Esophagus squamous epithelium (tissue), 5 donors: Measurements from ENCODE around the gene MRPL16. TPM values are rescaled to one million over a fixed set of nuclear protein-coding genes. Genes with fewer than 3 reads are reported as not detected.
"Not testable (repeated sequence)": the region's sequence is repeated elsewhere in the genome, so short reads cannot be mapped to it uniquely, and the experiment has no call there.

Experiments
- DNase-seq: peaks from one replicate; lab custom pipeline; 2025; lab: John Stamatoyannopoulos, UW
- H3K27ac ChIP-seq, 4 donors: fragments of 200-600 bp; sonication (generic); one replicate each; pipeline ENCODE4 v1.5.1; 2016 to 2019; ENCODE audit warnings: mild to moderate bottlenecking in 1 of 4
- H3K27me3 ChIP-seq, 4 donors: fragments of 200-600 bp; sonication (generic); 1 replicate in 3 of 4; 2 replicates in 1 of 4; pipeline versions ENCODE4 v1.5.1 to v1.6.0; 2017 to 2021; ENCODE audit warnings: antibody characterized with exemption in 1 of 4
- H3K36me3 ChIP-seq, 3 donors: fragments of 200-600 bp; sonication (generic); one replicate each; pipeline ENCODE4 v1.5.1; 2016 to 2019
- H3K4me1 ChIP-seq, 3 donors: fragments of 200-600 bp; sonication (generic); one replicate each; pipeline ENCODE4 v1.5.1; 2017 to 2019
- H3K4me3 ChIP-seq, 4 donors: fragments of 200-600 bp; sonication (generic); 1 replicate in 3 of 4; 2 replicates in 1 of 4; pipeline ENCODE4 v1.5.1; 2016 to 2019; ENCODE audit warnings: mild to moderate bottlenecking in 2 of 4, moderate library complexity in 1 of 4
- H3K9me3 ChIP-seq, 3 donors: fragments of 200-600 bp; sonication (generic); one replicate each; pipeline ENCODE4 v1.5.1; 2016 to 2019
- POLR2A ChIP-seq, 4 donors: fragments of 450-650 bp; IDR thresholded peaks; one replicate each; pipeline ENCODE4 v1.6.1; 2017; ENCODE audit warnings: antibody characterized with exemption in 4 of 4, mild to moderate bottlenecking in 4 of 4, moderate library complexity in 3 of 4
- WGBS, 2 donors: methylation state at CpG; one replicate each; pipeline ENCODE4 v1.1.5; 2018; 5-methylcytosine and 5-hydroxymethylcytosine counted together
- intact Hi-C: fragments of 100-400 bp; cut with DNase I; formaldehyde crosslinking; loops from one replicate; pipeline ENCODE4 v1.15.0; 2022
- total RNA-seq, 4 donors: library from RNA; depleted of rRNA; stranded (reverse); fragments of >200 nt; gene quantifications; one replicate each; pipeline ENCODE4 v1.1.0, GENCODE V29; 2016
- TF ChIP-seq, protein P1 (sequence below), 6 experiments: fragments of 450-650 bp in 4 of 6; fragments of 200-600 bp in 2 of 6; sonication (generic) in 2 of 6; IDR thresholded peaks; one replicate each; pipeline ENCODE4 v1.5.1; 2016 to 2019; ENCODE audit warnings: antibody characterized with exemption in 6 of 6, mild to moderate bottlenecking in 4 of 6, moderate library complexity in 4 of 6
- donor health status: DM: yes; HTN: yes; CAD: no.

MRPL16 gene
- total RNA-seq, 4 donors from 2014 or later, result 31.4 to 41.6 (median 40.3) TPM

DNA sequence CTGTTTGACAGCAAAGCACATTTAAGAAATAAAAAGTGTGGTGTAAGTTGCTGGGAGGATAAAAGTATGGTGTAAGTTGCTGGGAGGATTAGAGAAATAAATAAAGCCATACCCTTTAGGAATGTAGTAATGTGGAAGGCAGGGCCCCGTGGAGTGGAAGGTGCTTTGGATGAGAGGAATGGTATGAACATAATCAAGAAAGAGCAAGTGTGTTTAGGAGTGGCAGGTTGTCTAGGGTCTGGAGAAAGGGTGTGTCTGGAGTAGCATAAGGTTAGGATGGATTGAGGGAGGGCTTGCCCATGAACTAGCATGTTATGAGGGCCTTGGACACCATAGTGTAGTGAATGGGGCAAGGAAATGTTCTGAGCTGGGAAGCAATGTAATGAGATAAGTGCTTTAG lies 18.1 kb downstream of the MRPL16 start:
- Histone ChIP-seq H3K9me3 (no peaks in the 10 kb centered on the region), H3K36me3 (peaks cover 11 to 100% (median 23%) of the 10 kb centered on the region in 3 donors), H3K27me3 (no peaks in the 10 kb centered on the region), H3K4me3 (no peak overlapping the region), H3K4me1 (peaks cover 0 to 3% (median 0%) of the 10 kb centered on the region in 3 donors), H3K27ac (no peak overlapping the region)
- TF ChIP-seq POLR2A (IDR thresholded peaks at IDR 0.05), result no peak
- TF ChIP-seq, protein P1, sequence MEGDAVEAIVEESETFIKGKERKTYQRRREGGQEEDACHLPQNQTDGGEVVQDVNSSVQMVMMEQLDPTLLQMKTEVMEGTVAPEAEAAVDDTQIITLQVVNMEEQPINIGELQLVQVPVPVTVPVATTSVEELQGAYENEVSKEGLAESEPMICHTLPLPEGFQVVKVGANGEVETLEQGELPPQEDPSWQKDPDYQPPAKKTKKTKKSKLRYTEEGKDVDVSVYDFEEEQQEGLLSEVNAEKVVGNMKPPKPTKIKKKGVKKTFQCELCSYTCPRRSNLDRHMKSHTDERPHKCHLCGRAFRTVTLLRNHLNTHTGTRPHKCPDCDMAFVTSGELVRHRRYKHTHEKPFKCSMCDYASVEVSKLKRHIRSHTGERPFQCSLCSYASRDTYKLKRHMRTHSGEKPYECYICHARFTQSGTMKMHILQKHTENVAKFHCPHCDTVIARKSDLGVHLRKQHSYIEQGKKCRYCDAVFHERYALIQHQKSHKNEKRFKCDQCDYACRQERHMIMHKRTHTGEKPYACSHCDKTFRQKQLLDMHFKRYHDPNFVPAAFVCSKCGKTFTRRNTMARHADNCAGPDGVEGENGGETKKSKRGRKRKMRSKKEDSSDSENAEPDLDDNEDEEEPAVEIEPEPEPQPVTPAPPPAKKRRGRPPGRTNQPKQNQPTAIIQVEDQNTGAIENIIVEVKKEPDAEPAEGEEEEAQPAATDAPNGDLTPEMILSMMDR (IDR thresholded peaks at IDR 0.05), result no peak
- 40 to 97% methylated on average over 1 of the region's 1 CpG for WGBS, 2 donors
- intact Hi-C loops, result no loop called here
- no peak for DNase-seq

DNA sequence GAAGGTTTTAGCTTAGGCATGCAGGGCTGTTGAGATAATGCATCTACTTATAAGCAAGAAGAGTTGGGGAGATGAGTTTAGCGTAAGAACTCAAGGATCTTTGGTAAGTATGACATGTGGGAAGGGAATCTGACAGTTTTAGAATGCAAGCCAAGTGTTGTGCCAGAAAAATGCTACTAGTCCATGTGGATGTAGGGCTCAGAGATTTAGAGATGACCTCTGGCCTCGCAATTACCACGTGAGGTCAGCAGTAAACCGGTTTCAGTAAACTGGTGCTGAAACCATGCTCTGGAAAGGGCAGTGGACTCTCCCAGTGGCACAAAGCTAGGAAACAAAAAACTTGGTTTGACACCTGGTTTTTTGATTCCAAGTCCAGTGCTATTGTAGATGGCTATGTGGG lies 18.9 kb downstream of the MRPL16 start:
- intact Hi-C loops, result no loop called here
- Histone ChIP-seq H3K36me3 (peaks cover 11 to 95% (median 23%) of the 10 kb centered on the region in 3 donors), H3K9me3 (no peaks in the 10 kb centered on the region), H3K27ac (no peak overlapping the region), H3K27me3 (no peaks in the 10 kb centered on the region), H3K4me1 (peaks cover 0 to 12% (median 6%) of the 10 kb centered on the region in 3 donors), H3K4me3 (no peak overlapping the region)
- TF ChIP-seq, protein P1 (IDR thresholded peaks at IDR 0.05), result no peak
- TF ChIP-seq POLR2A (IDR thresholded peaks at IDR 0.05), result no peak
- WGBS, 2 donors, result 90 to 92% methylated on average over 4 of the region's 4 CpGs
- no peak for DNase-seq

GRCh38 chr11:59787816-59788215 lies 22.8 kb downstream of the MRPL16 start:
- Histone ChIP-seq H3K9me3 (no peaks in the 10 kb centered on the region), H3K4me3 (no peak overlapping the region), H3K36me3 (peaks cover 0 to 65% (median 10%) of the 10 kb centered on the region in 3 donors), H3K27ac (peak overlapping the region in 1 of 4 donors; percentile 34), H3K4me1 (peaks cover 0 to 18% (median 9%) of the 10 kb centered on the region in 3 donors), H3K27me3 (no peaks in the 10 kb centered on the region)
- TF ChIP-seq, protein P1 (IDR thresholded peaks at IDR 0.05), result no peak
- no peak for TF ChIP-seq POLR2A (IDR thresholded peaks at IDR 0.05)
- WGBS, 2 donors, result 59 to 65% methylated on average over 3 of the region's 3 CpGs
- intact Hi-C loops, result no loop called here
- DNase-seq, result no peak

- peaks cover 0 to 18% (median 9%) of the 10 kb centered on the region in 3 donors for H3K4me1 ChIP-seq
- intact Hi-C loops, result no loop called here
- no peak for DNase-seq
- H3K4me3 ChIP-seq, result no peak overlapping the region
- peak overlapping the region in 3 of 4 donors; percentile 11 to 59 (median 34) for H3K27ac ChIP-seq
- H3K27me3 ChIP-seq, result no peaks in the 10 kb centered on the region
- no peaks in the 10 kb centered on the region for H3K9me3 ChIP-seq
- TF ChIP-seq, protein P1 (IDR thresholded peaks at IDR 0.05), result no peak
- no peak for TF ChIP-seq POLR2A (IDR thresholded peaks at IDR 0.05)
- H3K36me3 ChIP-seq, result peaks cover 0 to 59% (median 9%) of the 10 kb centered on the region in 3 donors
- WGBS, 2 donors, result 63 to 77% methylated on average over 4 of the region's 4 CpGs
These were observed 23.4 kb downstream of the MRPL16 start for GRCh38 chr11:59787255-59787588.

- H3K27ac ChIP-seq, result no peak overlapping the region
- 88 to 93% methylated on average over 3 to 4 of the region's 4 CpGs for WGBS, 2 donors
These were observed 24.8 kb downstream of the MRPL16 start for GRCh38 chr11:59785818-59786217.

GRCh38 chr11:59784441-59784840 lies 26.1 kb downstream of the MRPL16 start:
- 81 to 90% methylated on average over 4 to 5 of the region's 5 CpGs for WGBS, 2 donors
- H3K27me3 ChIP-seq, H3K27ac ChIP-seq, H3K9me3 ChIP-seq, intact Hi-C loops, H3K4me3 ChIP-seq, DNase-seq: not testable (repeated sequence)
- H3K36me3 ChIP-seq, result peaks cover 0 to 43% (median 4%) of the 10 kb centered on the region in 3 donors
- H3K4me1 ChIP-seq, result peaks cover 0 to 18% (median 9%) of the 10 kb centered on the region in 3 donors

More at GRCh38 chr11:59785818-59786217, 24.8 kb downstream of the MRPL16 start:
- no peaks in the 10 kb centered on the region for H3K9me3 ChIP-seq
- peaks cover 0 to 45% (median 4%) of the 10 kb centered on the region in 3 donors for H3K36me3 ChIP-seq
- intact Hi-C loops, result no loop called here
- TF ChIP-seq, protein P1 (IDR thresholded peaks at IDR 0.05), result no peak
- TF ChIP-seq POLR2A (IDR thresholded peaks at IDR 0.05), result no peak
- H3K27me3 ChIP-seq, result no peaks in the 10 kb centered on the region
- peaks cover 0 to 18% (median 9%) of the 10 kb centered on the region in 3 donors for H3K4me1 ChIP-seq
- no peak for DNase-seq
- H3K4me3 ChIP-seq, result no peak overlapping the region
